GM18867 (cell line): ENCODE measurements around the gene COBLL1.

ENCODE experiments used
- ATAC-seq: cut with Tn5 transposase; IDR thresholded peaks from one replicate; pipeline ENCODE4 v1.9.1; 2021; ENCODE audit warnings: mild to moderate bottlenecking, moderate library complexity; ENCODE audit not compliant: unreplicated experiment

Gene COBLL1

DNA sequence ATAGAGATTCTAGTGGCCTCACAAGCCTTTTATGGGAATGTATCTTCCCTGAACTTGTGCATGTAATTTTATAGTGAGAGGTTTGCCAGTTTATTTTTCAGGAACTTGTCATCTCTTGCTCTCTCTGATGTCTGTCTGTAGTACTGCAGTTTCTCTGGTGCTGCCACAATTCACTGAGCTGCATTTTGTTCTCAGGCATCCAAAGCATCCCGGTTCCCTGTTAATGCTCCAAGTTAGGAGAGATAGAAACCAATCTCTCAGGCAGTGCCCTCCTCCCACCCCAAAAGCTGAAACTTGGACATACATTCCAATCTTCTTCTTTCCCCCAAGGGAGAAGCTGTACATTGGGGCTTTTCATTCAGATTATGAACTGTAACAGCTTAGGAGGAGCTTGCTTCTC is 190.3 kb downstream of the COBLL1 start:
- ATAC-seq = no peak

DNA sequence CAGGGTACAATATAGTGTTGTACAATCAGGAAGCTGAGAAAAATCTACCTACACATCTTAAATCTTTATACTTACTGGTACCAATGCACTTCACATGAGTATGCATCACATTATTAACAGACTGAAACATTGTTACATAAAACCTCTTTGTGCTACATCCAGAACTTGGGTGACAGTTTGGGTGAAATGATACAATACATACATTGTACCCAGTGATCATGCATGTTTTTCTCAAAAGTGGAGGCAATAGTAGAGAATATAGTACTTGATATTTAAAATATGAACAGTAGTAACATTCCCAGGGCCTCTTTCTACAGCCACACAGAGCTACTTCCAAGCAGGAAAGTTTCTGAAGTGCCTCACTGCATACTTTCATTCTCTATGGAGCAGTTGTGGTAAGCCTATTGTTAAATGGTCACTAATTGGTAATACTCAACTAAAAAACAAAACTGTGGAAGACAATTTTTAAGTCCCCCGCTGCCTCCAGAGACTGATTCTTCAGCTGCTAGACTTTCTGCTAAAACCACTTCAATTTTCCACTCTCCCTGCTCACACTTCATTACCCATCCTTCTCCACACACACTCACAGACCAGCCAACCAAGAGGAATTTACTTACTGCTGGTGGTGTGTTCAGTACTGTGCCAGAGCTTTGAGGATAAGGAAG is 197.5 kb downstream of the COBLL1 start:
- no peak for ATAC-seq

DNA sequence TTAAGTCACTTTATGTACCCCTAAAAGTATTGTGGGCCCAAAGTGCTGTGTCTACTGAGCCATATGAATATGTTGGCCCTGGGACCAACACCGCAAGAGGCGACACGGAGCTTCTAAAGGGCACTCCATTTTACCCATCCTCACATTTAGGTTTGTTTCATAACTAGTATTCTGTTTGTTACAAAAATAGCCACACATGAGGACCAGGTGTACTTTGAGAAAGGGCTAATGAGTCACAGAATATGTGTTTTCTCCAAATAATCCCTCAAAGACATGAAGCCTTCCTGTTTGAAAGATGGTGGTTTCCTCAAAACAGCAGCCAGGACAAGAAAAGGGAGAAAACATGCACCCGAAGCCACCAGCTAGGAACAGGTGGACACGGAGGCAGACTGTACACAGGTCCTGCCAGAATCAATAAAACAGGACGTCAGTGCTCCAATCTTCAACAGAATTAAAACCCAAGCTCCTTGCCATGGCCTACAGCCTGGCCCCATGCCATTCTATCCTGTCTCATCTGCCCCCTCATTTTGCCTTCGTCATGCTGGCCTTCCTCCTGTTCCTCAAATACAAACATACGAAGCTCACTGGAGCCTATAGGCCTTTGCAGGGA is 198.6 kb downstream of the COBLL1 start:
- ATAC-seq = no peak

DNA sequence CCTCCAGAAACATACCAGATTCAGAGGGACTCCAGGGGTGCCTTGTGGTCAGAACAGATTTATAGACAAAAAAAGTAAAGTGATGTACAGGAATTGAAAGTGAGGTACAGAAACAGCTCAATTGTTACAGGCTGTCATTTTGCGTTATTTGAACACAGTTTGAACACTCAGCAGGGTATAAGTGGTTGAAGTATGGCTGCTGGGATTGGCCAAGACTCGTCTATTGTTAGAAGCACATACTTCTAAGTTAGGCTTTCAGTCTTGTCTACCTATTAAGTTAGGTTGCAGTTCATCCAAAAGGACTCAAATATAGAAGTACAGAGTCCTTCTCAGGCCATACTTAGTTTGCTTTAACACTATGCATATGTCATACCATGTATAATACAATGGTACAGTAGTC is 199.4 kb downstream of the COBLL1 start:
- no peak for ATAC-seq
